Astrocyte of the spinal cord (primary cell): ENCODE measurements around the gene TMEM14B.

ENCODE experiments used
- DNase-seq: peaks from one replicate; pipeline ENCODE4 v3.0.0; 2011; ENCODE audit warnings: low read depth, low spot score
- H3K4me3 ChIP-seq: 2 replicates; pipeline ENCODE4 v1.5.1; 2011; ENCODE audit warnings: low read depth, mild to moderate bottlenecking, low read length, moderate library complexity
- in situ Hi-C: cut with HindIII; loops from 2 replicates; pipeline ENCODE4 v1.10.0; 2017; ENCODE audit warnings: low sequenced_read_pairs
- TF ChIP-seq, protein P1 (sequence below): IDR thresholded peaks from 2 replicates; pipeline ENCODE4 v1.5.1; 2012; ENCODE audit warnings: low read depth, mild to moderate bottlenecking, low read length, inconsistent platforms

TMEM14B gene

DNA sequence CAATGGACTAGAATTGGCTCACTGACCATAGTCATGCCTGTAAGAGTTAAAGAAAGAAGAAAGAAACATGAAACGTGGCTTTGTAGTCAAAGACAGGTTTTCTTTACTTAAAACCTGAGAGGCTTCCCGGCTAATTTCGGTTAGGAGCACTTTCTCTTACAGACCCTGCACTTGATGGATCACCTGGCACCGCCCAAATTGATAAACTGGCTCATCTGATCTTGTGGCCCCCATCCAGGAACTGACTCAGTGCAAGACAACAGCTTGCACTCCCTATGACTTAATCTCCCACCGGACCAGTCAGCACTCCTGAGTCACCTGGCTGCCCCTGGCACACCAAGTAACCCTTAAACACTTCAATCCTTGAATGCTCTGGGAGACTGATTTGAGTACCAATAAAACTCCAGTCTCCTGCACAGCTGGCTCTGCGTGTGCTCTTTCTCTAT lies 12.3 kb downstream of the TMEM14B start:
- DNase-seq = peak; percentile 78
- TF ChIP-seq, protein P1, sequence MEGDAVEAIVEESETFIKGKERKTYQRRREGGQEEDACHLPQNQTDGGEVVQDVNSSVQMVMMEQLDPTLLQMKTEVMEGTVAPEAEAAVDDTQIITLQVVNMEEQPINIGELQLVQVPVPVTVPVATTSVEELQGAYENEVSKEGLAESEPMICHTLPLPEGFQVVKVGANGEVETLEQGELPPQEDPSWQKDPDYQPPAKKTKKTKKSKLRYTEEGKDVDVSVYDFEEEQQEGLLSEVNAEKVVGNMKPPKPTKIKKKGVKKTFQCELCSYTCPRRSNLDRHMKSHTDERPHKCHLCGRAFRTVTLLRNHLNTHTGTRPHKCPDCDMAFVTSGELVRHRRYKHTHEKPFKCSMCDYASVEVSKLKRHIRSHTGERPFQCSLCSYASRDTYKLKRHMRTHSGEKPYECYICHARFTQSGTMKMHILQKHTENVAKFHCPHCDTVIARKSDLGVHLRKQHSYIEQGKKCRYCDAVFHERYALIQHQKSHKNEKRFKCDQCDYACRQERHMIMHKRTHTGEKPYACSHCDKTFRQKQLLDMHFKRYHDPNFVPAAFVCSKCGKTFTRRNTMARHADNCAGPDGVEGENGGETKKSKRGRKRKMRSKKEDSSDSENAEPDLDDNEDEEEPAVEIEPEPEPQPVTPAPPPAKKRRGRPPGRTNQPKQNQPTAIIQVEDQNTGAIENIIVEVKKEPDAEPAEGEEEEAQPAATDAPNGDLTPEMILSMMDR = no peak
- in situ Hi-C loops = no loop called here
- no peak overlapping the region for H3K4me3 ChIP-seq

DNA sequence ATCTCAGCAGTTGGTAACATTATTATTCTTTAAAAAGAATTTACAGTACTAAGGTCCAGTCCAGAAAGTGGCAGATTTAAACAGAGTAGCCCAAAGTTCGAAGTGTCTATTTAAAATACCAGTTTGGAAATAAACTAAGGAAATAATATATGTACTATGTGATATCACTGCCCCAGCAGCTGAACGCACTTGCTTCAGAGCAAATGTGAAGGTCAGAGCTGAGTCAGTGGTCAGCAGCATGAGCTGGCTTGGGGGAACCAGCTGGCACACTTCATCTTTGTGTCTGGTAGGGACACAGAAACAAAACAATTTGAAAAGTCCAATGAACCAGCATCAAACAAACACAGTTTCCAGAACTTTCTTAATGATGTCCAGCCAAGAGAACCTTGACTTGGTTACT lies 15.4 kb downstream of the TMEM14B start:
- peak; percentile 24 for DNase-seq
- TF ChIP-seq, protein P1 = no peak
- no peak overlapping the region for H3K4me3 ChIP-seq
- in situ Hi-C loops = no loop called here

- no peak for DNase-seq
- in situ Hi-C loops = no loop called here
- H3K4me3 ChIP-seq = no peak overlapping the region
- TF ChIP-seq, protein P1 = no peak
Observed at GRCh38 chr6:10769419-10769818, 21.8 kb downstream of the TMEM14B start.

GRCh38 chr6:10771371-10771894 lies 23.8 kb downstream of the TMEM14B start:
- DNase-seq = no peak
- TF ChIP-seq, protein P1 = no peak
- H3K4me3 ChIP-seq = no peak overlapping the region
- in situ Hi-C loops = no loop called here

DNA sequence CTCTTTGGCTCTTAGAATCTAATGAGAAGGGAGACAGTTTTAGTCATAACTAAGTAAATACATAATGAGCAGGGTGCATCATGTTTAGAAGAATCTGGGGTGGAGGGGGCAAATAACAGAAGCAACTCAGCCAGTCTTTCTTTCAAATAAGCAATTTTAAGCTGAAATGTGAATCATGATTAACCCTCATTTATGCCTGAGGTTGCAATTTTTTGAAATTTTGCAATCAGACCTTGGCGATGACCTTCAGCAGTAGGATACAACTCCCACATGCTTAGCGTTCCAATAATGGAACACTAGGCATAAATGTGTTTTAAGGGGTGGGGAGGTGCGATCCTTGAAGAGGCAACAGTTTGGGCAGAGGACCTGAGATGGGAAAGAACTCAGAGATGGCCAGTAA lies 30.6 kb downstream of the TMEM14B start:
- TF ChIP-seq, protein P1 = no peak
- in situ Hi-C loops = no loop called here
- no peak for DNase-seq
- H3K4me3 ChIP-seq = no peak overlapping the region

DNA sequence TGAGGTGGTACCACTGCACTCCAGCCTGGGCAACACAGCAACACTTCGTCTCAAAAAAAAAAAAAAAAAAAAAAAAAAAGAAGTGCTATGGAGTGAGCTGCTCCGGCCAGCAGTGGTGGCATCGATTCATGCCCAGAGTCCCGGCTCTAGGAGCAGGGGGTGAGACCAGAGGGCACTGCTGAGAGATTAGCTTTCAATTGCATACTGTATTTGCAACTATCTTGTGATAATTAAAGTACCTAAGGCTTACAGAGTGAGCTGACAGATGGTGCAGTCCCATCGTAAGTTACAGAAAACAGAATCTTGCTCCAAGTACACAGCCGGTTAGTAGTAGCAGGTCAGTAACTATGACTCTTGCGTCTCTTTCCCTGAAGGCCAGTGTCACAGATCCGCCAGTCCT lies 31.5 kb downstream of the TMEM14B start:
- TF ChIP-seq, protein P1 = no peak
- DNase-seq = no peak
- H3K4me3 ChIP-seq = no peak overlapping the region

DNA sequence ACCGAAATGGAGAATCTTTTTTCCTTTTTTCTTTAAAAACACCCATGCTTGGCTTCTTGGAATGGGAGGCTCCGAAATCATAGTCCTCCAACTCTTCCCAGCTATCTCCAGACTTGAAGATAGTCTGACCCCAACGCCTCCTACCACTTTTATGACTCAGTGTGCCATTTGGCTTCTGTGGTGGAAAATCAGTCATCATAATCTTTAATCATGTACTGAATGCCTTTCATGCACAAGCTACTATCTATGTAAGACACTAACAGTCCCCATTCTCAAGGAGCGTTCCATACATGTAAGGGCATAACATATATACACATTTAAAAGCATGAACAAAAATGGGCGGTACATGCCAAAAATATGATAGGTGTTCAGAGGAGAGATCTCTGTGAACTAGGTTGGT lies 44.1 kb downstream of the TMEM14B start:
- no peak overlapping the region for H3K4me3 ChIP-seq
- in situ Hi-C loops = no loop called here
- no peak for DNase-seq
- TF ChIP-seq, protein P1 = no peak

More for the DNA sequence above, 31.5 kb downstream of the TMEM14B start:
- in situ Hi-C loops = no loop called here
